Upper lobe of left lung (tissue), 4 donors: ENCODE measurements around the gene MAMDC4.

Experiments
- CTCF ChIP-seq, 6 experiments: fragments of 450-650 bp in 4 of 6; fragments of 200-600 bp in 2 of 6; sonication (generic) in 2 of 6; IDR thresholded peaks; one replicate each; pipeline ENCODE4 v1.5.1; 2016 to 2019; ENCODE audit warnings: antibody characterized with exemption in 6 of 6
- POLR2AphosphoS5 ChIP-seq, 2 donors: sonication (generic); formaldehyde crosslinking; IDR thresholded peaks; one replicate each; pipeline ENCODE4 v1.5.1; 2017; ENCODE audit warnings: antibody characterized with exemption in 2 of 2

- TF ChIP-seq CTCF (IDR thresholded peaks at IDR 0.05) (no peak), POLR2AphosphoS5 (IDR thresholded peaks at IDR 0.05) (no peak)
These were observed 11.1 kb upstream of the MAMDC4 start for GRCh38 chr9:136840877-136841645.
